RPMI8226 (cell line): ENCODE results near the gene RHCG.

ENCODE experiments used
- DNase-seq: peaks from one replicate; pipeline ENCODE4 v3.0.0-alpha.2; 2015

Gene RHCG

GRCh38 chr15:89502867-89503595 is 6.6 kb upstream of the RHCG start:
- DNase-seq: no peak

GRCh38 chr15:89501646-89502045 is 5.3 kb upstream of the RHCG start:
- no peak for DNase-seq

GRCh38 chr15:89500397-89501270 is 4.3 kb upstream of the RHCG start:
- DNase-seq: peak; percentile 54

- no peak for DNase-seq
Observed at GRCh38 chr15:89499156-89499555, 2.8 kb upstream of the RHCG start.

GRCh38 chr15:89498574-89498906 is 2.2 kb upstream of the RHCG start:
- DNase-seq: no peak

GRCh38 chr15:89497231-89497630 is 848 bp upstream of the RHCG start:
- DNase-seq: no peak

- DNase-seq: peak; percentile 73
Observed at GRCh38 chr15:89495638-89496145, 691 bp downstream of the RHCG start.

- peak; percentile 57 for DNase-seq
Observed at GRCh38 chr15:89494941-89495637, 1.3 kb downstream of the RHCG start.

GRCh38 chr15:89494031-89494430 is 2.4 kb downstream of the RHCG start:
- no peak for DNase-seq

GRCh38 chr15:89492934-89493631 is 3.3 kb downstream of the RHCG start:
- DNase-seq: peak; percentile 55

- no peak for DNase-seq
Observed at GRCh38 chr15:89492111-89492641, 4.2 kb downstream of the RHCG start.

- no peak for DNase-seq
Observed at GRCh38 chr15:89490814-89491315, 5.5 kb downstream of the RHCG start.

- DNase-seq: no peak
Observed at GRCh38 chr15:89490081-89490813, 6.1 kb downstream of the RHCG start.

- no peak for DNase-seq
Observed at GRCh38 chr15:89489376-89489775, 7.0 kb downstream of the RHCG start.

- no peak for DNase-seq
Observed at GRCh38 chr15:89487791-89488190, 8.6 kb downstream of the RHCG start.

- DNase-seq: peak; percentile 72
Observed at GRCh38 chr15:89486726-89487050, 9.7 kb downstream of the RHCG start.

- DNase-seq: no peak
Observed at GRCh38 chr15:89483079-89483478, 13.3 kb downstream of the RHCG start.

GRCh38 chr15:89482139-89482538 is 14.2 kb downstream of the RHCG start:
- no peak for DNase-seq

GRCh38 chr15:89480505-89480904 is 15.9 kb downstream of the RHCG start:
- DNase-seq: no peak

- DNase-seq: no peak
Observed at GRCh38 chr15:89479173-89479572, 17.2 kb downstream of the RHCG start.

- DNase-seq: no peak
Observed at GRCh38 chr15:89477411-89478242, 18.8 kb downstream of the RHCG start.
